ENCODE measurements around the gene ANO2.

Gene ANO2

DNA sequence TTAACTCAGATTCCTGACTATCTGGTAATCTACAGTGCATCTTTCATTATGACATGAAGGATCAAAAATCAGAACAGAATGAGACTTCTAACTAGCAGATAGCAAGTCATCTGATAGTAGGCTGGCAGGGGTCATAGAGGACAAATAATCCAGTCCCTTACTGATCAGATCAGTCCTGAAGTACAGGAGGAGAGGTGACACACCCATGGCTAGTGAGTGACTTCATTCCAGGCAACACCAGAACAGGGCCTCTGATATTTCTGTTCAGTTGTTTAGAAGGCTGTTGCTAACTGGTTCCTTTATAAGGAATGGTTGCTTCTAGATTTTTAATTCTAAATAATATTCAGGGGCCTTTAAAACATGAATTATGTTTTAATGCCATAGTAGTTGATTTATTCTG, 291.0 kb downstream of the ANO2 start:
- no peak for DNase-seq

DNA sequence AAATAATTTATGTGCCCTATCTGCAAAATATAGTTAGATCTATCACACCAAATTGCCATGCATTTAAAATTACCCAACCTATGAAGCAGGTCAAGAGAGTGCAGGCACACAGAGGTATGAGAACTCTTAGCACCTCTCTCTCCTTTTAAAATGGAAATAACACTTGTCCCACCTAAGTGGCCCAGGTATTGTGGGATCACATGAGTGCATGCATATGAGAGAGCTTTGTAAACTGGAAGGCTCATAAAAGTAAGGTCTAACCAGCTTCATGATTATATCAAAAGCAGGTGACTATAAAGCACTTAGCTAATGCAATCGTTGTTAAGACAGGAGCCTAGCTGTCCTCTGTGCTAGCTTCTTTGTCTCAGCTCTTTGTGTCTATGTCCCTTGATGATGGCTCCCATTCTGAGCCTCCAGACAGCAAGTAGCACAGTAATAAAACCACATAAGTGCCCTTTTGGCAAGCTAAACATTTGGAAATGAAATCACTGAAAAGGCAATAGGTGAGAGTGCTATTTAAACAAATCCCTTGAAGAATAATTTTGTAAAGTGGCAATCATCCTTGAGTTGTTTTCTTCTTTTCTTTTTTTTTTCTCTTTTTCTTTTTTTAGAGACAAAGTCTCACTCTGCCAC, 294.1 kb downstream of the ANO2 start:
- DNase-seq: peak; percentile 75

DNA sequence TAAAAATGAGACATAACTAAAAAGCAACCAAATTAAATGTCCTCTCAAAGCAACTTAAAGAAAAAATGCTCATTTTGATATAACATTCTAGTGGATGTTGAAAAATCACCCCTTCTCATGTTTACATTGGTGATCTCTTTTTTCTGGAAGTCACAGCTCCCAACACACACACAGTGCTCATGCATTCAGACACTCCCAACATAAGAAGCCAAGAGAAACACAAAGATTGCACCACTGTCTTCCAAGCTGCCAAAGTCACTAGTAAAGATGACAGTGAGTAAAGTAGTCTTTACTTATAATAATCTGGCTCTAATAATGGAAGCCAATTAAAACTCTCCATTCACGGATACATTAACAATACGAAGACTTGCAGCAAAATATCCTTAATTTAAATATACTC, 294.8 kb downstream of the ANO2 start:
- no peak for DNase-seq

DNA sequence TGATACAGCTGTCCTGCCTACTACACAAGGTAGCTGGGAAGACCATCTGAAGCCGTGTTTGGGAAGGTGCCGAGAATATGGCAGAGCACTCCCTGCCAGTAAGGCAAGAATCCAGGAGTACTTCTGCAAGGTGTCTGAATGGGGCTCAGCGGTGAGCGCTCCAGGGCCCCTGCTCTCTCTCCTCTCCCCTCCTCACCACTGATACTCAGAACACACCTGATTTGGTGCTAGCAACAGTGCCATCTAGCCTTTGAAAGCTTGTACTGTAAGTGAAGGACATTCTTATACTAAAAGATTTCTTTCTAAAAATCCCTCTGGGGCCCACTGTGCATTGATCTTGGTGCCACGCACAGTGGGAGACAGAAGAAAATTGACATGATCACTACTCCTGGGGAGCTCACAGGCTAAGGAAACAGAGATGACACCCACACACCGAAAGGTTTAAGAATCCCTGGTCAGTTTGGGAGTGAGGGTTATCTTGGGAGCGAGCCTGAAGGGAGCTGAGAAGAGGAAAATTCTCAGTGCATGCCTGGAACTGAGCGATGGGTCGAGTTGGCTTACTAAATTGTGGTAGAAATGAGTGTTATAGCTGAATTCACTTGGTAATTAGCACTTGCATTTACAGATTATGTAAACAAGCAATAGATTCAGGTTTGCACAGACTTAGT, 296.2 kb downstream of the ANO2 start:
- peak; percentile 57 for DNase-seq

DNA sequence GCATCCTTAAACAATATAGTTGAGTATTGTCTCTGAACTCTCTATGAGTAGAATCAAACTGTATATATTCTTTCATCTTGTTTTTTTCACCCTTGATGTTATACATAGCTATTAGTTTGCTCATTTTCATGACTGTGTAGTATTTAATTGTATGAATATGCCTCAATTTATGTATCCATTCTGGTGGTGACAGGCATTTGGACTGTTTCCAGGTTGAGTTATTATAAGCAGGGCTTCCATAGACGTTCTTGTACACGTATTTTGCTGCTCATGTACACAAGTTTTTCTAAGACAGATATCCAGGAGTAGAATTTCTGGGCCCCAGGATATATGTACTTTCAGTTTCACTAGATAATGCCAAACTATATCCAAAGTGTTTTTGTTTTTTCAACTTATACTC, 301.8 kb downstream of the ANO2 start:
- no peak for DNase-seq

DNA sequence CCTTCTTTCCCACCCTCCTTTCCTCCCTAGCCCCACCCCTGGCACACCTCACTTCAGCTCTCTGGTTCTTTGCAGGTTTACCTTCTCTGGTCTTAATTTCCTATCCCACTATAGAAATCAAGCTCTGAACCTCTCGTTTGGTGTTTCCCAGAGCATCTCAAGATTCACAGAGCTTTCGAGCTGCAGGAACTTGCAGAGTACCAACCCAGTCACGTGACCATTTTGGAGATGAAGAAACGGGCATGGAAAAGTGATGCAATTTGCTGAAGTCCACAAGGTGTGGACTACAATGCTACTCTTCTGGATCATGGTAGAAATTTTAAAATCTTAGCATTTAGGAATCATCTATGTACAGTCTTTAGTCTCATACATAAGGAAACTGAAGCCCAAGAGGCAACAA, 307.4 kb downstream of the ANO2 start:
- DNase-seq: no peak

DNA sequence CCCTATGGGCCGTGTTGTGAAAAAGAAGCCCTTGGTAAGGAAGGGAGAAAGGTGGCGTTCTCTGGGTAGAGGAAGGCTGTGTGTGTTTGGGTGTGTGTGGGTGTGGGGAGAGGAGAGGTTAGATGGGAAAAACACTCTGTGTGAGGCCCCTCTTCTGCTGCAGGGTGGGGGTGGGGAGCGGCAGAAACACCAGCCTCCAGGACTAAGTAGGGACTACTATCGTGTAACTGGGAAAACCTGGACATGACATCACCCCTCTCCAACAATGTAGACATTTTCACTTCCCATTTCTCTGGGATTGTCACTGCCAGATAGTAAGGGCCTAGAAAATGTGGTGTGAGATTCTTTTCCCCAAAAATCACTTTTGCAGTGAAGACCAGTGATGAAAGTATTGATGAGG, 308.2 kb downstream of the ANO2 start:
- DNase-seq: no peak

DNA sequence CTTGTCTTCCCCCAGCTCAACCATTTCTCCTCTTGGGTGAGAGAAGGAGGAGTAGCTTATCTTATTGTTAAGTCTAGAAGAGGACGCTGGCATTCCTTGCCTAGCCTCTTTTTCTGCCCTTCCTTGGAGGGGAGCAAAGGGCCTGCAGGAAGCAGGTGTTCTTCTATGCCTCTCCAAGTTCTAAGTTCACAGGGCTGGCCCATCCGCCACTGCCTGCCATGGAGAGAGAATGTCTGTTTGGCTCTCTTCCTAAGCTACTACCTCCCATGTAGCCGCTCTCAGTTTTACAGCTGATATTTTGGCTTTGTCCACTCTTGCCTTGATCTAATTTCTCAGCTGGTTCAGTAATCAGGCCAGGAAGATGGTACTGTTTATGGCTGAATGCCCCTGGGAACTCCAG, 312.0 kb downstream of the ANO2 start:
- DNase-seq: no peak

DNA sequence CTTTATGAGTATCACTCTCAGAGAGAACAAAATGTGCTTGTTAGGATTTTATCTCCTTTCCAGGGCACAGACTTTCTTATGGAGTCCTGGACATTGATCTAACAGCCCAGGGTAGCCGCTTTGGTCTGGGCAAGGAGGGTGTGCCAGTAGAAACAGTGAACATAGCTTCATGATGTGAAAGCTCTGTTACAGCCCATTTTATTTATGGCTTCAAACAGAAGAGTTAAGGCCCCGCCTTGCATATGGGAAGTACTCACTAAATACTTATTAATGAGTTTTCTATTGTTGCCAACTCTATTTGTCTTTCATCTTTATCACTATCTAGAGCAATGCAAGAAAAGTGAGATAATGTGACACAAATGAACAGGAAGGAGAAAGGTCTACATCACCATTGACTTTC, 312.6 kb downstream of the ANO2 start:
- DNase-seq: no peak

DNA sequence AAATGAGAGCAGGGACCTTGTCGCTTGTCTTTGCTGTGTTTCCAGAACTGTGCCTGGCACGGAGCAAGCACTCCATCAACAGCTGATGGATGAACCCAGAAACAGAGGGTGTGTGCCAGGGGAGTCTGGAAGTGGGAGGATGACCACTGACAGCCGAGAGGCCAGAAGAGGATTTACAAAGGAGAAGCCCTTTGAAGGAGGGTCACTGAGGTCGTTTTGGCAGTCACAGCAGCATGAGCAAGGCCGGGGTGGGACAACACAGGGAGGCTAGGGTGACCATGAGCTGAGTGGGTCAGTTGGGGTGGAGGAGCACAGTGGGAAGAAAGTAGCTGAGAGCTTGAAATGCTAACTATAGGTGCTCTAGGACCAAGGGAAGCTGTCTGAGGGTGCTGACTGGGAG, 313.6 kb downstream of the ANO2 start:
- no peak for DNase-seq

DNA sequence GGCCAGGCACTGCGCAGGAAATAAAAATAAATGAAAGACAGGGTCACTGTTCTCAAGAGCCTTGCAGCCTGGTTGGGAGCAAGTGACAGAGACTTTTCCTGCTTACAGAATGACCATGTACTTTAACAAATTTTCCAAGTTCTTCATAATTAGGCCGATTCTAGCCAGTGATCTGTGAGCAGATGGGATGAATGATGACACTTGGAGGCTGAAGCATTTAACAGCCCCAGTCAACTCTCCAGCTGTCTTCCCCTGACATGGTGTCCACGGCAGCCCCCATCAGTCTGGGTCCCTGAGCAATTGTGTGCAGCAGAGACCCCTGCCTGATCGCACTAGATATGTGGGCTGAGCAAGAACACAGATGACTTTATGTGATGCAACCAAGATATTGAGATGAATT, 314.3 kb downstream of the ANO2 start:
- no peak for DNase-seq

DNA sequence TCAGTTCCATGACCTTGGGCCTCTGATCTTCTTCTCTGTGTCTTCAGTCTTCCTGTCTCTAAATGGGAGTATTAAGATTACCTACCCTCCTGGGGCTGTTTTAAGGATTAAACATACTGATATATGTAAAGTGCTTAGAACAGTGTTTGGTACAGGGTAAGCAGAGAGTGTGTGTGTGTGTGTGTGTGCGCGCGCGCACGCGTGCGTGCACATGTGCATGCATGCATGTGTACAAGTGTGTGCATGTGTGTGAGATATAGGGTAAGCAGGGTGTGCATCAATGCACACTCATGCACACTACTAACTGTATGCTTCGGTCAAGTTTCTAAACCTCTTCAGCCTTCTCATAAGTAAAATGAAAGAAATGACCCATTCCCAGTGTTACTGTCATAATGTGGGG, 316.6 kb downstream of the ANO2 start:
- no peak for DNase-seq

DNA sequence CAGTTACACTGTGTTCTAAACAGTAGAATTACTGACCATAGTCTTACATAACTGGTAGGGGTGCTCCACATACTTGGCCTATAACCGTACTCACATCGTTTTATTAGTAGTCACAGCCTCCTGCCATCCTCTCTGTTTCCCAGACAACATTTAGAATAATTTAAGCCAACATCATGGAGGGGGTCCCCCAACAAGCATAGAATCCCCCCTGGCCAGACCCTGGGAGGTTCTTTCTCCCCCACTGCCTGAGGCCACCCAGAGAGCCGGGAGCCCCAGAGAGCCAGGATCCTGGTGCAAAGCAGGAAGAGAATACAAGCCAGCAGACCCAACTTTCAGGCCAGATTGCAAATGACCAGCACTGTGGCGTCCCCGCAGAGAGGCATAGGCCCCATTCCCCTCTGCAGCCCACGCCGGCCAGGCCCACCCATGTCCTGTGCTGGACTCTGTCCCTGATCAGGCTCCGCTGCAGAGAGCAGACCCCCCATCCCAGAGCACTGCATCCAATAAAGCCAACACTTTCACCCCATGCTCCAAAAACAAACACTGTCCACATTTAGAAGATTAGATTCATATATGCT, 317.9 kb downstream of the ANO2 start:
- no peak for DNase-seq

DNA sequence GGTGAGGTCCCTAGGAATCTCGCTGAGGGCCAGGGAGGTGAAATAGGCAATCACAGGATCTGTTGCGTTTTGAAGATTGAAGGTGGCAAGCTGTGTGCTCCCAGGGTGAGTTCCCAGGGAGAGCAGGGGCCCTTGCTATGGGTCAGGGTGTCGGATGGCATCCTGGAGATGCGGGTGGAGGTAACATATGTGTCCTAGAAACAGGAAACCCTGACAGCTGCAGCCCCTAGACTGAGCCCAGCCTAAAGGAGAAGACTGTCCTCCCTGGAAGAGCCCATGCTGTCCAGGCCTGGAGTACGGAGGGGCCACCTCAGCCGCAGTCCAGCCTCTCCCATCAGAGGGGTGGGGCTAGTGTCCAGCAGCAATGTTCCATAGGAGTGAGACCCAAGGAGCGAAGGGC, 318.9 kb downstream of the ANO2 start:
- DNase-seq: no peak

DNA sequence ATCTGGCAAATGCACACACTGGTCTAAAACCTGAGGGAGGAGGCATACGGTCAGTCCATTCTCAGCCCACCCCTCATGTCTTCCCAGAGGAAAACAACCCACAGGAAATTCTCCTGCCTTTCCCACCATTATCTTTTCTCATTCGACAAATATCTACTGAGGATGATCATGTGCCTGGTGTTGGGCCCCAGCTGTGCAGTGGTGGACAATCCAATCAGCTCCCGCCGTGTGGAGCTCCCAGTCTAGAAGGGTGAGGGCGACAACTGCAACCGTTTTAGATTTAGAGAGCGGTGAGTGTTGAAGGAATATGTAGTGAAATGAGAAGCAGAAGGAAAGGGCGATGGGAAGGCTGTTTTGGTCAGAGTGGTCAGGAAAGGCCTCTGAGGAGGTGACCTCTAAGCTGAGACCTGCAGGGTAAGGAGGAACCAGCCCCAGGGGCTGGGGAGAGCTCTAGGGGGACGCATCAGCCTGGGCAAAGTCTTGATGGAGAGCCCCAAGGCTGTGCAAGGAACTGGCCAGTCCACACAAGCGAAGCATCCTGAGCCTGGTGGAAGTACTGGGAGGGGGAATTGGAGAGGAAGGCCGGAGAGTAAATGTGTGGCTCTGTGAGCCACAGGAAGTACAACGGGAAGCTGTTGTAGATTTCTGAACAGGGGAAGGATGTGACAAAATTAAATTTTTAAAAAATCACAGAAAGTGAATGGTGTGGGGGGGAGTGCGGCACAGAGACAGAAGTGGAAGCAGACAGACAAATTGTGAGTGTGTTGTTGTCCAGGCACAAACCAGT, 320.4 kb downstream of the ANO2 start:
- no peak for DNase-seq

DNA sequence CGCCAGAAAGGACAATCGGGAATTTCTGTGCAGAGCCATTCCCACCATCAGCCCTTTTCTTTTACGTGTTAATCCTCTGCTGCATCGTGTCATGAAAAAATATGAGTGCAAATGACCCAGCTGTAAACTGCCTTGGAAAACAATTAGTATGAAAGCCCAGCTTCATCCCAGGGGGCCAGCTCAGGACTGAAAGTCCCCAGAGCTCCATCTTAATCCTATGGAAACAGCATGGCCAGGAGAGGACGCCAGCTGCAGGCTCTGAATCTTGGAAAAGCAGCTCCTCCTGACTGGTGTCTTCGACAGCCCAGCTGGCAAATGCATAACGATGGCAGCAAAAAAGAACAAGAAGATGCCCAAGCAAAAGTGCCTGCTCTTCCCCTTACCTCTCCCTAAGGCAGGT, 321.6 kb downstream of the ANO2 start:
- DNase-seq: no peak

DNA sequence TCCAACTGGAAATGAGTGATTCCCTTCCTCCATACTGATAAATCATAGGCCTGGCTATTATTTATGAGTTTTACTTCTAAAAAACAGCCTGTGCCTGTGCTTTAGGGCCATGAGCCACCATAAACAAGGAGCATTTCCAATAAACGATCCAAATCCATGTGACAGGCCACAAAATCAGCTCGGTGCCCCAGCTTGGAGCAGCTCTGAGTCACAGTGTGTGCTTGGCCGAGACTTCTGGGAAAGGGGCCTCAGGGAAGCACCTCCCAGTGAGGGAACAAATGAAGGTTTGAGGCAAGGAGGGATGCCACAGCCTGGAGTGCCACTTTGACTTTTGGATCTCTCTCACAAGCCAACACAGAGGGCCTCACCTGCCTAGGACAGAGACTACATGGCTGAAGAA, 322.8 kb downstream of the ANO2 start:
- DNase-seq: no peak

DNA sequence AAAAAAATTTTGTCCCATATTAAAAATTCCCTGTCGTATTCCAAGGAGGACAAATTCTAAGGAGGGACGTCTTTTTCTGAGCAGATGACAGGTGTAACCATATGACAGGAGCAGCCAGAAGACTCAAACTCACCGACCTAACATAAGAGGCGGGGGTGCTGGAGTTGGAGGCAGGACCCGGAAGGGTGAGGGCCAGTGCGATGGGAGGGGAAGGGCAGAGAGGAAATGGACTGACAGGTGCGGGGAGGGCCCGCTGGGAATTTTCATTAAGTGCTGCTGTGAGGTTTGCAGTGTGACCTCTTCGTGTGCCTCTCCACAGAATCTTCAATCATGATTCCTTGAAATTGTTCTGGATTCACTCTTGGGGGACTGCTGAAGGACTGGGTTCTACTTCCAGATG, 323.7 kb downstream of the ANO2 start:
- DNase-seq: no peak

DNA sequence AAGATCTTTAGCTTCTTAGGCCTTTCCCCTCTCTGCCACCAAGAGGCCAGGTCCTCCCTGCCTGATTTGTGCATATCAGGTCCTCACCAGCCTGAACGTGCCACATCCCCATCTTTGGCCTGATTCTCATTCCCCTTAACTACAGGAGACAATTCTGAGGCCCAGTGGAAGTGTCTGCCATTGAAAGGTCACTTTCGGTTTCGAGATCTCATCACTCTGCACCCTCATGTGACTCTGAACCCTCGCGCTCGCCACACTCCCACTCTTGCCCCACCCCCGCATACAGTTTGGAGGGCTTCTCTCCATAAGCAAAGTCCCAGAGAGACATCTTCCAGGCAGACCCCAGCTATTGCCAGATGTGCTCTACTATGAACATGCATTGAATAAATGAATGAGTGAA, 324.2 kb downstream of the ANO2 start:
- no peak for DNase-seq

DNA sequence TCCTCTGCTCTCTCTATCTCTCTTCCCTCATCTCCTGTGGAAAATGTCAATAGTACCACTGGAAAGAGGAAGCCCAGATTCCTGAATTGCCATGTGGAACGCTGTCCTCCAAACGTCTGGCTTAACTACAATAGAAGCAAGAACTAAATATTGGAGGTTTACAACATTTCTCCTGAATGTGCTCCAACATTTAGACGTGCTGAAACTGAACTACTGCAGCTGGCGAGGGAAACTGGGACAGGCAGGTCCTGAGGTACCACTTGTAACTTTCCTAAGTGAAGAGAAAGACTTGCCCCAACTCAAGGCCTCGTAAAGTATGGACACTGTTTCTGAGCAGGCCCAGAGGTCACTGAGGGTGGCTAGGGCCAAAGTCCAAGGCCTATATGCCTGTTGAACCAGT, 325.4 kb downstream of the ANO2 start:
- DNase-seq: no peak

DNA sequence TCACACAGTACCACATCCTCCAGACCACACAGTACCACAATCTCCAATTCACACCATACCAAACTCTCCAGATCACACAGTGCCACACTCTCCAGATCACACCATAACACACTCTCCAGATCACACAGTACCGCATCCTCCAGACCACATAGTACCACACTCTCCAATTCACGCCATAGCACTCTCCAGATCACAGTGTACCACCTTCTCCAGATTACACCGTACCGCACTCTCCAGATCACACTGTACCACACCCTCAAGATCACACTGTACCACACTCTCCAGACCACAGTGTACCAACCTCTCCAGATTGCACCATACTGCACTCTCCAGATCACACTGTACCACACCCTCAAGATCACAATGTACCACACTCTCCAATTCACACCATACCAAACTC, 328.2 kb downstream of the ANO2 start:
- DNase-seq: no peak

DNA sequence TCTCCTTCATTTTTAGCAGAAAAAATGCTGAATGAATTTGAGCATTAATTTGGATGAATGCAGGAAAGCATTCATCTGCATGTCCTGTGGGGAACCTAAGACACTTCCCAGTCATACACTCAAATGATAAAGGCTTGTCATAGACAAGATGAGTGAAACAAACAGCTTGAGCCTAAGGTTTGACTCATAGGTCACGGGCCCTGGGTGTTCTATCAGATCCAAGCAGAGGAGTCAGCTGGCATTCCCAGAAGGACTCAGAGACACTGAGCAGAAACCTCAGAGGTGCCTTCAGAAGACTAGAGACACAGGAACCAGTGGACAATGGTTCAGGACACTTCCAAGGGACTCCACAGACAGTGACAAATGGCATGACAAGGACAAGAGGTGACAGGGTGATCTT, 329.3 kb downstream of the ANO2 start:
- DNase-seq: no peak

DNA sequence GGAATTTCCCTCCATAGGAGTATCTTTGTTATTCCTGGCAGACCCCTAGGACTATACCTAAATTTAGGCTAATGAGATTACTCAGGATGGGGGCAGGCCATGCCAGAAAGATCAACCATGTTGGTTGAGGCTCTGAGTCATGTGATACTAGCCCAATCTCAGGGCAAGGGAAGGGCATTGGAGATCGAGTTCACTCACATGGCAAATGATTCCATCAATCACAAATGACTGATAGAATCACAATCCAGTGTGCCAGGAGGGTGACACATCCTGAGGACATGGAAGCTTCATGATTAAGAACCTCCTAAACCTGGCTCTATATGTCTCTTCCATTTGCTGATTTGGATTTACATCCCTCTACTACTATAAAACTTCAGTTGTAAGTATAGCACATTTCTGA, 330.8 kb downstream of the ANO2 start:
- no peak for DNase-seq
